ENCODE data around the gene ICA1.
"Not testable (repeated sequence)": the region's sequence is repeated elsewhere in the genome, so short reads cannot be mapped to it uniquely, and the experiment has no call there.

Gene ICA1

DNA sequence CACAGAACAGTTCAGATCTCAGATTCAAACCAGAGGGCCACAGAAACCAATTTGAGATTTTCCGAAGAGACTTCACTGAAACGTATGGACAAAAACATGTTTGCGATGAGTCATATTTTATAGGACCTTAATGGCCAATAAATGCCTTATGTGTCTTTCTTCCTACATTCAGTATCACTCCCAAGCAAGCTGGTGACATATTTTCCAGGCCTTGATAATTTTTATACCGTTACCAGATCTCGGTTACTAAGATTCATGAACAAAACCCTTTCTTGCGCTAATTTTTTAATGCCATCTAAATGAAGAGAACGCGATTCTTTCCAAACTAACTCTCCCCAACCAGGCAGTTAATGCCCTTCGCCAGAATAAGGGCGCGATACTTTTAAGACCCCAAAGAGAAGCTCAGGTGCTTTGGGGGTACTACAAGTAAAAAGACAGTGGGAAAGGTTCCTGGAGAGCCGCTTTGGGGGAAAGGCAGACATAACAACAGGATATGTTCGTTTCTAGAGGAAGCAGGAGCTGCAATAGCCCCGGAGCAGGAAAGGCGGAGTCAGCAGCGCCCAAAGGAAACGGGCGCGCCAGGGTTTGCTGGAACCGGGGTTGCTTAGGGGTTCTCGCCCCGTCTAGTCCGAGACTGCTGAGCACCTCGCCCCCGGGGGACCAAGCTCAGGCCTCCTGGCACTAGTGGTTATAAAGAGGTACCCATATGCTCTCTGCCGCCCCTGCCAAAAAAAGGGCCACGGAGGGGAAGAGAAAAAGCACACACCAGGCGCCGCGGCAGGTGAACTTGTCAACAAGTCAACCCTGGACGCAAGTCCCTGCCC, 884 bp downstream of the ICA1 start:
- peak in 1 of 2 experiments; percentile 70 for DNase-seq

DNA sequence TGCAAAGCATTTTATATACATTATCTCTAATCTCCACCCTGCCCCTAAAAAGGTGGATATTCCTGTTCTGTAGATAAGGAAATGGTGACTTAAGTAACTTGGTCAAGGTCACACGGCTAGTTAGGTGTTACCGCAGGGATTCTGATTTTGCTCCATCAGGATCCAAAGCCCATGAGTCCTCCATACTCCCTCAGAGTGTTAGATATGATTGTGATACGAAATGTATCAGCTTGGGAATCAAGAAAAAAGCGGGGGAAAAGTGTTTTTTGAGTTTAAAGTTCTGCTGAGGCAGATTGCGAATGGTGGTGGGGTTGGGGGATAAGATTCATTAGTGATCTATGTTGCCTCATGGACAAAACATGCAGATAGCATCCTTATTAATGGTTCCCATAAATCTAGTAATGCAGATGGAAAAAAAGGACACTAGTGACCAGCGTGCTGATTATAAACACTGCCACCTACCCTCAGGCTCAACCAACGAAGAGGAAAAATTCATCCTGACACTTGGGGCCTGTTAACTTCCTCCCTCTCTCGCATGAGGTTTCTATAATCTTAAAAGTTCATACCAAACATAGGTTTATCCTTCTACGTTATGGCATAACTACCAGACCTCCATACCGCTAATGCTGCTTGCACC, 2.3 kb downstream of the ICA1 start:
- no peak for DNase-seq

- no peak for DNase-seq
Measured at GRCh38 chr7:8258734-8259133, 3.2 kb downstream of the ICA1 start.

- DNase-seq, result no peak
Measured at GRCh38 chr7:8258166-8258565, 3.8 kb downstream of the ICA1 start.

DNA sequence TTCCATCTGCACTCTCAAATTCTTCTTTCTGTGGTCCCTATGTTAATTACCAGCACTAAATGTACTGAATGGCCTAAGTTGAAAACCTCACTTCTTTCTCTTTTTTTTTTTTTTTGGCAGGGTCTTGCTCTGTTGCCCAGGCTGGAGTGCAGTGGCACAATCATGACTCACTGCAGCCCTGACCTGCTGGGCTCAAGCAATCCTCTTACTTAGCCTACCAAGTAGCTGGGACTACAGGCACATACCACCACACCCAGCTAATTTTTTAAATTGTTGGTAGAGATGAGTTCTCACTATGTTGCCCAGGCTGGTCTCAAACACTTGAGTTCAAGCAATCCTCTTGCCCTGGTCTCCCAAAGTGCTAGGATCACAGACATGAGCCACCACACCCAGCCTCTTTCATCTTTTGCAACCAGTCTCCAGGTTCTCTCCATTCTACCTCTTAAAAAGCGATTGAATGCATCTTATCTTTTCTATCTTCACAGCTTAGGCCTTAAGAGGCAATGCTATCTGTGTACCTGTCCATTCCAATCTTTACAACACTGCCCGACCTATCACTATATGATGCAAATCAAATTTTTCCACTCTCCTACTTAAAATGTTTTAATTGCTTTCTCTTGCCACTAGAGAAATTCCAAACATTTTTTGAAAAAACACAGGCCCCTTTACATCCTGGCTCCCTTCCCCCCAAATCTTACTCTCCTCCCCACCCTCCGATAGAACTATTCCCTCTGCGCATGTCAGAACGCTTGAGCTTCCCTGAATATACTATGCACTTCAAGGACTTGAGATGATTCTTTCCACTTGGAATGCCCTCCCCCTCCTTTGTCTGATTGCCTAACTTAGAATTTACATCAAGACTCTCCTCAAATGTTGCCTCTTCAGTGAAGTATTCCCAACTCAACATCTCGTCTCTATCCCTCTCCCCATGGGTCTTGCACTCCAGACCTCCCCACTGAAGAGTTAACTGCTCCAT, 6.0 kb downstream of the ICA1 start:
- no peak for DNase-seq

DNA sequence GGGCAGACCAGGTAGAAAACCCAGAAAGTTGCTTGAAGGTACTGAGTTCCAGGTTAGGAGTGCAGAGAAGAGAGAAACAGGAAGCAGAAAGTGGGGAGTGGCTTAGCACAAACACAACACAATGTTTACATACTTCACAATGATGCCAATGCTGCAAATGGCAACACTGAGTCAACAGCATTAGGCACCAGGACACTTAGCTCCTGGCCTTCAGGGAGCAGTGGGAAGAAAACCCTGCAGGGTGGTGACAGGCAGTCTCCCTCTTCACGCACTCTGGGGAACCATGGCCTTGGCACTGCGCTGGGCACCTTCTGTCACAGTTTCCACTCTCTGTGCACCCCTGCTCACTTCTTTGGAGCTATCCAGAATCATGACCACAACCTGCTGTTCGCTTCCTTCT, 7.3 kb downstream of the ICA1 start:
- DNase-seq, result no peak

DNA sequence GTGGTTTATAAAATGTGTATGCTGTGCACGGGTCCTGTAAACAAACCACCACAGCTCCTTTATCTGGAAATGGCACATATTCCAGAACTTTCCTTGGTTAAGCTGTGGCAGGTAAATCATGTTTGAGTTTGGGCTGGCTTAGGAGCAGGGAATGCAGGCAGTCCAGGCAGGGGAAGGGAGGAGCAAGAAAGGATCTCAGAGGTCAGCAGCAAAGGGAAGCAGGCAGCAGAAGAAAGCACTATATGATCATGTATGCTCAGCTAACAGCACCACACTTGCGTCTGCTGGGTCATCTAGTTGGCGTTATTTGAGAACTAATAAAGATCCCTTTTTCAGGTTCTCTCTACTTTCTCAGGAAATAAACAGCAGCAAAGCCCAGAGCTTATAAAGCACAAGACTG, 7.8 kb downstream of the ICA1 start:
- DNase-seq, result no peak

- DNase-seq, result no peak
Measured at GRCh38 chr7:8251195-8251594, 10.8 kb downstream of the ICA1 start.

DNA sequence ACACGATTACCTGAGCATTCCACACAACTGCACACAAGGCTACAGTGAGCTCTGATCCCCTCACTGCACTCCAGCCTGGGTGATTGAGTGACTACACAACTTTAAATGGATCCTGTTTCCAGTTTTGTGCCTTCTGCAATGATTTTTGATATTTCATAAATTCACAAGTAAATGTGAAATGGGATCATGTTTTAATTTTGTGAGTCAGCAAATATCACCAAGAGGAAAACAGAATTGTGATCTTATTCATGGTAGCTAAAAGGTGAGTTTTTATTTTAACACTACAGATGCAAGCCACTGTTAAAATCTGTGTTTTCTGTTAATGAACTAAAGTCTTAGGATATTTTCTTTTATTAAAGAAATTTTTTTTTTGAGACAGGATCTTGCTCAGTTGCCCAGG, 11.4 kb downstream of the ICA1 start:
- DNase-seq, result no peak

DNA sequence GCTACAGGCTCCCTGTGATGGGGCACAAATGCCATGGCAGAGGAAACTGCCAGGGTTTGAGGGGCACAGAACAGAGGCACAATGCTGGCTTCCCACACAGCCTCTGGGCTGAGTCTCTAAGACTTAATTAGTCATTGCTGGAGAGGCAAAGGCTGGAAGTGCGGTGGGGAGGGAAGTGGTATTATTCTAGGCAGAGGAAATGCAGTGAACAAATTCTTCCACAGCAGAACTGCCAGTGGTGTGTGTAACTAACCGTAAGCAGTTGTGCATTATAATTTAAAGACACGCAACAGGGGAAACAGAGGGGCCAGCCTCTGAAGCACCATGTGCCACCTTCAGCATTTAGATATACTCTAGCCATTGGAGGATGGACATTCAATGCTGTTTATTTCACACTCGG, 12.8 kb downstream of the ICA1 start:
- no peak for DNase-seq

DNA sequence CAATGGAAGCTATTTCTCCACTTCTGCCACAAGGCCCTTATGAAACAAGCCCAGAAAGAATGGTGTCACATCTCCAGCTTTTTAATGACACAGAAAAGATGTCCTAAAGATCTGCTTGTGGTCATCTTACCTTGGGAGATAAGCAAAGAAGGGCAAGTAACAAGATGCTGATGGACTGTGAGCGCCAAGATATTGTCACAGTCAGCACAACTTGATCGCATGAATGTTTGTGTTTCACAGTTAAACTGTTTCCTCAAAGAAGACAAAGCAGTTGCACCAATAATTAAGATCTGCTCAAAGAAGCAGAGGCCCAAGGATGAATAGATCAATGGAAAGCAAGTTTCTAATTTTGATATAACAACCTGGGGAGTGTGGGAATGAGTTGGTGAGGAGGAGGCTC, 15.9 kb downstream of the ICA1 start:
- DNase-seq, result no peak

- DNase-seq, result not testable (repeated sequence)
Measured at GRCh38 chr7:8245032-8245431, 16.9 kb downstream of the ICA1 start.

GRCh38 chr7:8243059-8243458, 18.9 kb downstream of the ICA1 start:
- not testable (repeated sequence) for DNase-seq

DNA sequence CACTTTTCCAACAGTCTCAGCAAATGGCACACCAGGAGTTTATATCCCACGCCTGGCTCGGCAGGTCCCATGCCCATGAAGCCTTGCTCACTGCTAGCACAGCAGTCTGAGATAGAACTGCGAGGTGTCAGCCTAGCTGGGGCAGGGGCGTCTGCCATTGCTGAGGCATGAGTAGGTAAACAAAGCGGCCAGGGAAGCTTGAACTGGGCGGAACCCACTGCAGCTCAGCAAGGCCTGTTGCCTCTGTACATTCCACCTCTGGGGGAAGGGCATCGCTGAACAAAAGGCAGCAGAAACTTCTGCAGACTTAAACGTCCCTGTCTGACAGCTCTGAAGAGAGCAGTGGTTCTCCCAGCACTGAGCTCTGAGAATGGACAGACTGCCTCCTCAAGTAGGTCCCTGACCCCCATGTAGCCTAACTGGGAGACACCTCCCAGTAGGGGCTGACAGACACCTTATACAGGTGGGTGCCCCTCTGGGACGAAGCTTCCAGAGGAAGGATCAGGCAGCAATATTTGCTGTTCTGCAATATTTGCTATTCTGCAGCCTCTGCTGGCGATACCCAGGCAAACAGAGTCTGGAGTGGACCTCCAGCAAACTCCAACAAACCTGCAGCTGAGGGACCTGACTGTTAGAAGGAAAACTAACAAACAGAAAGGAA, 22.1 kb downstream of the ICA1 start:
- not testable (repeated sequence) for DNase-seq

DNA sequence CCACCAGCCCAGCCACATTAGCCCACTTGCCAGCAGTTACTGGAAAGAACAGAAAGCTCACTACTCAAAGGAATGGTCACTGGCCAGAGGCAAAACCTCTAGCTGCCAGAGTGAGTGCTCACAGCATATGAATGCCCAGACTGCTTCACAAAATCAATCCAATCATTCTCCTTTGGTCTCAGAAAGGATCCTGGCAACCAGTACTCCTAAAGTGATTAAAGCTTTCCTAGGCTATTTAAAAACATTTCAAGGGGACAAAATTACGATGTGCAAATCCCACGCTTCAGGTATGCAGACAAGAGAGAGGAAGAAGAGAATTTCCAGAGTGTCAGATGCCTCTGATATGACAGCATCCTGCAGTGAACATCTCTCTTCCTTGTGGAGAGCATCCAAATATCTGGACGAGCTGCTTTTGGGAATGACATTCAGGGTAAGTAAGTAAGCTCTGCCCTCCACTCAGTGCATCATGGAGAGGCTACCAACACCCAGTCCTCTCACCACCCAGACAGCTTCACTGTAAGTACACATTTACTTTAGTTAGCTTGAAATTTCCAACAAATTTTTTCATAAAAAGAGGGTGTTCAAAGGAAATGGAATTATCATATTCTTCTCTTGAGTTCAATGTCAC, 25.1 kb downstream of the ICA1 start:
- DNase-seq, result no peak

GRCh38 chr7:8232999-8233847, 28.7 kb downstream of the ICA1 start:
- no peak for DNase-seq

GRCh38 chr7:8229927-8230326, 32.0 kb downstream of the ICA1 start:
- no peak for DNase-seq

- DNase-seq, result no peak
Measured at GRCh38 chr7:8228766-8229674, 32.9 kb downstream of the ICA1 start.

DNA sequence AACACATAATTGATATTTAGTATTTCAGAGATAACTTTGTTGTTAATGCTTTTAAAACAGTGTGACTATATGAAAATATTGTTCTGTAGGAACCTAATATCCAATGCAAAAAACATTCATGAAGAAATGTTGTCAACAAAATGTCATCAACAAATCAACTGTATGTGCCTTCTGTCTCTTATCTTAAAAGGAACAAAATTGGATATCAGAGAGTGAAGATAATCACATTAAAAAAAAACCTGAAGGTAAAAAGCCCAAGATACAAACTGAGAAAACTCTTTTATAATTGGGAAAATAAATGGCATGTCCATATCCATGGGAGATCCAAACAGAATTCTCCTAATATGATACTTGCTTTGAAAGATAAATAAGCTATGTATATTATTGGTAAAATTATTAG, 33.9 kb downstream of the ICA1 start:
- DNase-seq, result no peak

- no peak for DNase-seq
Measured at GRCh38 chr7:8227261-8227660, 34.7 kb downstream of the ICA1 start.

Measured in SW 1271 (cell line).